ENCODE results near the gene CDC42SE1.

GRCh38 chr1:151051356-151052009 lies 7.9 kb downstream of the CDC42SE1 start:
- TF ChIP-seq CTCF (conservative IDR thresholded peaks at IDR 0.05; ENCODE audit: low read depth, low read length) = no peak
- no peak for TF ChIP-seq EZH2 (IDR thresholded peaks at IDR 0.05; ENCODE audit: low read length, unreplicated experiment)
- no peak for TF ChIP-seq EZH2phosphoT487 (IDR thresholded peaks at IDR 0.05; ENCODE audit: borderline replicate concordance, low read length)
